Stimulated activated CD4-positive, alpha-beta T cell treated with anti-CD3 and anti-CD28 coated beads, Interleukin-2, amount 100 ng/mL, for 4 hours (primary cell): ENCODE measurements around the gene FILIP1.

Source experiments
- DNase-seq: peaks from one replicate; pipeline ENCODE4 v3.0.0-alpha.2; 2020; ENCODE audit warnings: low read depth

FILIP1 gene

DNA sequence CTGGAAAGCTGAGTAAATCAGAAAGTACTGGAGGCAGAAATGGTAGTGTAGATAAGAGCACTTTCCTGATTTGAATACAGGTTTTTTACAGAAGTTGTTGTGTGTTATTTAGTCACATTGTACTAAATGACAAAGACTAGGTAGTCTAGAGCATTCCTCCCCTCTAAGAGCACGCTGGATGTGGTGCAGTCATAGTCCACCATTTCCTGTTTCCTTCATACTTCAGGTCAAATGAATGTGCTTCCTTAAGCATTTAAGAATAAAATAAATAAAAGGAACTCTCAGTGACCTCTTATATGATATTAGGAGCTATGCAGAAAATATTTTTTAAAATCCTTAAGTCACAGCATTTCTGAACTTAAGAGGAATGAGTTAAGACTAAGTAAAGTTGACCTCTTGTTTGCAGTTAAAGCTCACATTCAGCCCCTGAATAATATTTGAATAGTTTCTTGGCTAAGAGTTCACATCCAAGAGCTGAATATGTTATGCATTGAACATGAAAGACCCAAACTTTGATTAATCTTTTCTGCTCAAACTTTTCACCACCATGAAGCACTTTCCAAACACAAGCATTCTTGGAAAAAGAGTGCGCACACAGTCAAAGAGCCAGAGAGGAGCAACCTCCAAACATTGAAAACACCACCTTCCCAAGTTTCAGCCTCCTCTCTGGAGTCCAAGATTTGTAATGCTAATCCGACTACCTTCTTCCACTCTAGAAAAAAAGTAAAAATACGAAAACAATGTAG lies 155.6 kb downstream of the FILIP1 start:
- no peak for DNase-seq

DNA sequence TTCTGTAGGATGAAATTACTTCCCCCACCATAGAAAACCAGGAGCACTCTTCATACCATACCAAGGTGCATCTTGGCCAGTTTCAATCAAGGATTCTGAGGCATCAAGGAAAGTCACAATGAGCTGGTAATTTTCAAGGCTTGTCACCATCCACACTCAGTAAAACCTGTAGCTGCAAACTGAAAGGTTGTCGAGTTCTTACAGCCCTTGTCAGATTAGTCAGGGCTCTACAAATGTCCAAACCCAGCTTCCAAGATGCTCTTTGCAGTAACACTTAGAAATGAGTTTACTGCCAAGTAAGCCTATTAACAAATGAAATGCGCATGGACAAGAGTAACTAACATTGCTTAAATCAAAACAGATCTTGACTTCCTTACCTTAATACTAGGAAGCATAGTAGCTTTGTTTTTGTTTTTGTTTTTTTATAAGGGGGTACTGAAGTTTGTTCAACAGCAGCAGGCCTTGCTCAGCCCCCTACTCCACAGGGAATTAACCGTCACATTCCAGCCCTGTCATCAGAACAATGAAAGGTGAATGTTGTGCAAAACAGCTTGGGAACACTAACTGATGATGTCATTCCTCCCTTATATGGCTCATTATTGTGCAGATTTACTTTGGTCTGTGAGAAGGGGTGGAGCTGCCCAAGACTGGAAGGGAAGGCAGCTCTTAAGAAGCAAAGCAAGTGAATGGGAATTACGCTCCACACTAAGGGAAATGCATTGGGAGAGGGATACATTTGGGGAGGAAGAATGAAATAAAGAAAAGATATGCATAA lies 159.1 kb downstream of the FILIP1 start:
- no peak for DNase-seq

DNA sequence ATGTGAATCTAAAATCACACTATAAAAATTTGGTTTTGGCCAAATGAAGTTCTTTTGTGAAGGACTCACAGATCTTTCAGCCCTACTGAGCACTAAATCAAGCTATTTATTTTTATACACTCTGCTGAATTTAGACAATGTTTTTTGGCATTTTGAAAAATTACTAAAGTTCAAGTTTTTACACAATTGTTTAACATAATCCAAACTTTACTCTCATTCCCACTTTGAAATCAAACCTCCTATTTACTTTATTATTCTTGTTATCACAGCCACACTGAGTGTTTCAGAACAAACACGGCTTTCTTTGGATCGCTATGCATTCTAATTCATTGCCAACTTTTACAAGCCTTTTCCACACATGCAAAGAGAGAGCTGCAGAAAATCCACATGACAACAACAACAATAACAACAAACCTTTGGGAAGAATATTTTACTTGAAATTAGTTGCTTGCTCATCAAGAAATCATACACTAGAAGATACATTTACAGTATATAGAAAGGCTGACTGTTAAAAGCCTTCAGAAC lies 159.9 kb downstream of the FILIP1 start:
- no peak for DNase-seq

DNA sequence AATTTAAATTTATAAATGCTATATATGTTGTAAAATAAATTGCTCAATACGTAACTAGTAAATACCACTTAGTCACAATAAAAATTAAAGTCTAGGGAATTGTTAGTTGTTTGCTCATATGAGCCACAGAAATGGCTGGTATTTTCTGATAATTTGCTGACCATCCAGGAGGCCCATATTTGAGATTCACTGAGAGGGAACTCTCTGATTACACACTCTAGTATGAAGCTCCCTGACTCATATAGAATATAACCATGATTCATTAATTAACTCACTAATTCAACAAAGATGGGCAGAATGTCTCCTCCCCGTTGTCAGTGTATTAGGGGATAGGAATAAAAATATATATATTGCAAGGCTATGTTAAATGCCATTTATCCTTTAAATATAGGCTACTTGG lies 162.4 kb downstream of the FILIP1 start:
- DNase-seq, result no peak

DNA sequence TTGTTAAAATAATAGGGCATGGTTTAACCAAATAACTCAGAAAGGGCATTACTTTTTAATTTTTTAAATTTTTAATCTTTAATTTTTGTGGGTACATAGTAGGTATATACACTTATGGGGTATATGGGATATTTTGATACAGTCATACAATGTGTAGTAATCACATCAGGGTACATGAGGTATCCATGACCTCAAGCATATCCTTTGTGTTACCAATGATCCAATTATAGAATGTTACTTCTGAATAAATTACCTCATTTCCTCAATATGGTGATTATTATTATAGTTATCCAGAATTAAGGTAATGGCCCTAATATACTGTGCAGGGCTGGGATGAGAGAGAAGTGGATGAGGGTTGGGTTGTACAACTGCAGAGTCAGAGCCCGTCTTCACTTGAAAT lies 163.9 kb downstream of the FILIP1 start:
- DNase-seq, result no peak

DNA sequence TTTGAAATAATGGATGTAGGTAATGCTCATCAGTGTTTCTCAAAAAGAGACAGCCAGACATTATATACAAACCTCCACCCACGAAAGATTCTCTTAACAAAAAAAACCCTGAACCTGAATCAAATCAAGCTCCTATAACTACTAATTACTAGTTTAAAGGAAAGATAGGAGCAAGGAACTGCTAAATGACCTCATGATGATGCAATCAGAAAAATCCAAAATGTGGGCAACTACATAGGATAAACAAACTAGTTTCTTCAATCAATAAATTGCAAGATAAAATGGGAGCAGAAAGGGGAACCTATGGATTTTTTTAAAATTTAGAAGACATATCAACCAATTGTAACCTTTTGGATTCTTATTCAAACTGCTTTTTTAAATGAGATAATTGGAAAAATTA lies 165.8 kb downstream of the FILIP1 start:
- no peak for DNase-seq

DNA sequence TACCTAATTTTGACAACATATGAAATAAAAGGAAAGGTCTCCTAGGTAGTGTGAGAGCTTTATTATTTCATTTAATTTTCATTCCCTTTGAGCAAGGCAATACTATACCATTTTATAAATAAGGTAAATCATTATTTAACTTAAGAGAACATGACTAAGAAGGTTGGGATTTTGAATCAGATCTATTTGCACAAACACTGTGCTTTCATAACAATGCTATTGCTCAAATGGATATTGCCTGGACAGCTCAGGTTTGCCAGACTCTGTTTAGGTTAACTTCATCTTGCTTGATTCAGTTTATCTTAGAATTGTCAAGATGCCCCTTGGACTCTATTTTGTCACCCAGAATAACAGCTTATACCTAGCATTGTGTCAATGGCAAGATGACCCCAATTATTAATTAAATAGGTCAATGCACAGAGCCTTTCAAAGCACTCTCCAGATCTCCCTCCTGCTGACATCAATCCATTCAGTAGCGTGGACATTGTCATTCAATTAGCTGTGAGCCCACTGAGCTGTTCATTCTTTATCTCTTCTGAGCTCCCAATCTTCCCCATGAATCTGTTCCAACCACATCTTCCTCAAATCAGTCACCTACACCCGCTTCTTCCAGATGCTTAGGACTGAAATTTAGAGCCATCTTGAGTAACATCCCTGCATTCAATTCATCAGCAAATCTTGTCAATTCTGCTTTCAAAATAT lies 166.9 kb downstream of the FILIP1 start:
- no peak for DNase-seq

DNA sequence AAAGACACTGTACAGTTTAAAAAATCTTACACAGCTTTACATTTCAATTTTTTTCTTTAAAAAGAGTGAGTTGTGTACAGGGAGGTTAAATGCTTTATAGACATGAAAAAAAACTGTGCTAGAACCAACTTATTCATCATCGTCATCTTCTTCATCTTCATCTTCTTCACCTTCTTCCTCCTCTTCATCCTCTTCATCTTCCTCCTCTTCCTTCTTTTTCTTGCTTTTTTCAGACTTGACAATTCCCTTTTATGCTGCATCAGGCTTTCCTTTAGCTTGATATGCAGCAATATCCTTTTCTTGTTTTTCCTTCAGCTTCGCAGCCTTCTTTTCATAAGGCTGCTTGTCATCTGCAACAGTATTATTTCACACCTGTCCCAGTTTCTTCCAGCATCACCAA lies 174.7 kb downstream of the FILIP1 start:
- no peak for DNase-seq

DNA sequence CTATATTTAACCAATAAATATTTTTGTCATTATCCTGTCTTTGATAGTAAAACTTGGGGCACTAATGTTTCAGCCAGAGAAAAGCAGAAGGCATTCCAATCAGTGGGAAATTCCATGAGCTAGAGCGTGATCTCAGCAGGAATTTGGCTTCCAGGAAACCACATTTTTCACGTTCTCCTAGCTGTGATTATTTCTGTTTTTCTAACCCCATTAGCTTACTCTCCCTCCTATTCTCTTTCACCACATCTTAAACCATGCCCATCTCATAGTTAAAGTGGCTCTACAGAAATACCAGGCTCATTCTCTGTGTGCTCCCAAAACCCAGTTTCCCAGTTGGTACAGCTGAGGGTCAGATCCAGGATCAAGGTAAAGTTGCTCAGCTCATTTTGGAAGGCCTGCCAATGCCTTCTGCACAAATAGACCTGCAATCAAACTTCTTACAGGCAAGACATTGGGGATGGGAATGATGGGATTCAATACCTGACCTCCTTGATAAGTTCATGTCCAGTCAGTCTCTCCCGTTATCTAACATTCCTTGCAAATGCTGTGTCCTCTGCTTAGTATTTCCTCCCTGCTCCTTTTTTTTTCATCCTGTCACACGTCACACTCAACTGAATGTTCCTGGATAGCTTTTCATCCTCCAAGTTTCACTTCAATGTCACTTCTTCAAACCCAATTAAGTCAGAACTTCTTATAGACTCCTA lies 175.9 kb downstream of the FILIP1 start:
- no peak for DNase-seq

DNA sequence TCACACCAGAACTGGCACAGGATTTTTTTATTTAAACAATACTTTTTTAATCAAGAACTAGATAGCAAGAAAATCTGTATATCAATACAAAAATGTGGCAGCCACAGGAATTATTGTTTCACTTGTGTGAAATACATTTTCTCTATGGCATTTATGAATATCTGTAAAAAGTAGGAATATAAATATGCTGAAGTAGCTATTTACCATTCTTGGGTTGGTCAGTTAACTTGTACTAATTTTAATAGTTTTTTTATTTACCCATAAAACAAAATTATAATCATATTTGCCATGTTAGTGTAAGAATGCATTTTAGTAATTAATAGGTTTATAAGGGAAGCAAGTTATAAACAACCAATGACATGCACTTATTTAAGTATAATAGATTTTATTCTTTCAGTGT lies 177.6 kb downstream of the FILIP1 start:
- no peak for DNase-seq

DNA sequence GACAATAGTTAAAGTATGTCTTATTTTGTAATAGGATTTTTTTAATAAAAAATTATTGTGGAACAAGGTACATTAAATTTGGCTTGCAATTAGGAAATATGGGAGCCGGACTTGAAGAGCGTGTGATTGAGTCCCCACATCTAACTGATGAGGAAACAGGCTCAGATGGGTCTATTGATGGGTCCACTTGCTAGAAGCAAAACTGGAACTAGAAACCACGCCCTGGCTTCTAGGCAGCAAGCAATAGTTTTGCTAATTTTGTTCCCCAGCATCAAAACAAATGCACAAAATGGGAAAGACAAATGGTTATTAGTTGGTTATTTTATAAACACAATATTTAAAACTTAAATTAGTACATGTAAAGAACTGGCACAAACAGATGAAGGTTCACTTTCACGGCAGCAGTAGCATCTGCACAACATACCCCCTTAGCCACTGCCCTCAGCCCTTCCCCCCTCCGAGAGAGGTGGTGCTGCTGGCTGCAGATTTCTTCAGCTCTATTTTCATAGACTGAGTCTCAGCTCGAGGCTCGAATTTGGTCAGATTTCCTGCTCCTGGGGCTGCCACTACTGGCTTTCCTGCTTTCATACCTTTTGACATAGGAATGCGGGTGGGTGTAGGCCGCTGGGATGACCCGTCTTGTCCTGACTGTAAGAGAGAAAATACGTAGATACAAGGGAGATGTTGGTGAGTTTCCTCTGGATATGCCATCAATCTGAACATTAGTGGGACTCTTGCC lies 185.2 kb downstream of the FILIP1 start:
- no peak for DNase-seq

DNA sequence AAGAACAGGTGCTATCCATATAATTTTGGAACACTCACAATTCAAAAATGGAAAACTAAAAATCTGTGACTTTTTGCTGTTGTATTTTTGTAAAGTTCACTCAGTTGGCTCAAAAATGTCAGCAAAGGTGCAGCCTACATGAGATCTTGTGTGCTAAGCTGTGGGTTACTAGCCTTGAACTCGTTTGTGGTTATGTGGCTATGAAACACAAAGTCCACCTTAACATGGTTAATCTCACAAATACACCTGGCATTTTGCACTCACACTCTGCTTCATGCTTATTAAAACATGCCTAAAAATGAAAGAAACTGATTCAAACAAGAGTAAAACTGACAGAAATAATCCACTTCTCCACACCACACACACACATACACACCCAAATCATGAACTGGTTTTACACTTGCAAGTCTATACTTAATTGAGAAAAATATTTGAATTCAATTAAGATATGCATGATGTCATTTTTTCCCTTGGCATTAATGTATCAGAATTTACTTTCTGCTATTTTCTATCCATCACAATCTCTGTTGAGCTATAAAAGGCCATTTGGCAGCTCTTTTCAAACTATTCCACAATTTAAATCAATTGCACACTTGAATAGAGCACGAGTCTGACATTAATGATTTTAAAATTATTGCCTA lies 186.1 kb downstream of the FILIP1 start:
- no peak for DNase-seq

DNA sequence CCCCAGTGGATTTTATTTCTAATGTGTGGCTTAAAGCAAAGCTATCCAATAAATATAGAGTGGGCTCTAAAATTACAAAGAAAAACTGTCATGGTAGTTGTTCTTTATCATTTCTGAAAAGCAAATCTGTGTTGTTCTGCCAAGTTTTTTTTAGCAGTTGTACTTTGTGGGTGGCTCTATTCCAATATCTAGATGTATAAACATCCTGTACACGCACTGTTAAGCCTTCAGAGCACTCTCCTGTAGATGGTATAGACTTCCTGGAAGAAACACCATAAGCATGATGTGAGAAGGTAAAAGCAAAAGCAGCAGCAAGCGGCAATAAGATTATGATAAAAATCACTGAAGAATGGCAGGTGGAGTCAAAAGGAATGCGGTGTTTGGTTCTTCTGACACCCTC lies 187.5 kb downstream of the FILIP1 start:
- no peak for DNase-seq

DNA sequence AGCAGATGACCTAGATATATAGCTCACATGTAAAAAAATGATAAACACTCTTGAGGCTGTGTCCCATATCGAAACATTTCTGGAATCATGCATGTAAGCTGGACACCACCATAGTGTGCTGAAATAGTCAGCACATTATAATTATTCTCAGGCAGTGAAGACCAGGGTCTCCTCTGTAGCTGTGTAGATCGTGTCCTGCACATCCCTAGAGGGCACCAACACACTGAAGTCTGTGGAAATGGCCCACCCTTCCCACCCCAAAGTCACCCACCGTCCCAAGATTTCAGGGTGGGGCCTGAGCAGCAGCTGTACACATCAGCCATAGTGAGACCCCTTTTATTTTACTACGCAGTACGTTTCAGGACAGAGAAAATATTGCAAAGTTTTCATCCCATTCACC lies 188.0 kb downstream of the FILIP1 start:
- no peak for DNase-seq

DNA sequence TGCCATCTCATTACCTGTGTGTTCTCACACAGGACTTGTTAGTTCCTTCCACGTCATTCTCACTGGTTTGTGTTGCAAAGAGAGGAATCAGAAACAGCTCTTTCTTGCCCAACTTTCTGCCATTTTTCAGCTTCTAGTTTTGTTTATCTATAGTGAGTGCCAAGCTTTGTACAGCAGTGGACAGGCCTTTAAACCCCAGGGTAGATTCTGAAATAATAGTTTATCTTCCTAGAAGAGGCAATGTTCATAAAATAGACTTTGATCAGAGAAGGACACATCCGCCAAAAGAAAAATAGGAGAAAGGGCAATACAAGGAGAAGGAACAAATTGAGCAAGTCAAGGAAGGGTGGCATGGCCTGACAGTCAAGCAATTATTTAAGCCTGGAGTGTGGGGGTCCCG lies 191.3 kb downstream of the FILIP1 start:
- no peak for DNase-seq

DNA sequence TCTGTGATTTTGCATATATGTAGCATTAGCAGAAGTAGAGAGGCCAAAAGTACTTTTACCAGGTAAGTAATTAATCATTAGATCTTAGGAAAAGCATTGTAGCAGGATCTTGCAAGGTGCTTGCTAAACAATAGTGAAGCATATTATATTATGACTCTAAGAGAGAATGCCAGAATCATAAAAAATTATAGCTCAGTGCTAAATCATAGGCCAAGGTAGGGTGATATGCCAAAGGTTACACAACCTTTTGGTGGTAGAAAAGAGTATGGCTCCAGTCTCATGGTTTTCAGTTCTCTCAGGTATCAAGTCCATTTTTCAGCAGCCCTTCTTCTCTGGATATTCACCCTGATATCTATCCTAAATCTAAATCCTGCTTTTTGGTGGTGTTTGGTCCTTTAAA lies 192.1 kb downstream of the FILIP1 start:
- no peak for DNase-seq

DNA sequence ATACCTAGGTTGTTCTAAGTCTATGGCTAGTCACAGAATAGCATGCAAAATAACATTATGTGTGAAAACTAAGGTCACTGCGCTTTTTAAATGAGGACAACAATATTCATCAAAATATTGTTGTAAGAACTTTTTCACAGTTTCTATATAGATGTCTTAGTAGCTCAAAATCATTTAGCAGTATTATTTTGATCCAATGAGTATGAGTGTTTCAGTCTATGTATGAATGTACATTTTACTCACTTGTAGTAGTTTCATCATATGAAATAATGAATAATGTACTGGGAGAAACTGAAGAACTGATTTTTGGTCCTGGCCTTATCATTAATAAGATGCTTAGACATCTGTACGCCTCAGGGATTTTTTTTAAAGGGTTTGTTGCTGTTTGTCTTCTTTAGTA lies 192.5 kb downstream of the FILIP1 start:
- DNase-seq, result no peak

DNA sequence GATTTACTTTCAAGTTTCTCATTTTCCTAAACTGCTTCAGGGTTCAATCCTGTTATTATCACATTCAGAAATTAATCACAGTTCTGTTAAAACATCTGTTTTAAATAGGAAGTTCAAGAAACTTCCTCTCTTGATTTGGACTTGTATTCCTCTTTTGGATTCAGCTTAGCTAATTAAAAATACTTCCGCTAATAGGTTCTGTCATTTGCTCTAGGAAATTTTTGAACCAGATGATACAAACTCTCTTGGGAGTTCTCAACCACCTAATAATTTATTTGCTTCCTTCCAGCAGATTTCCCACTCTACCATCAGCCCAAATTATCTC lies 193.1 kb downstream of the FILIP1 start:
- no peak for DNase-seq

DNA sequence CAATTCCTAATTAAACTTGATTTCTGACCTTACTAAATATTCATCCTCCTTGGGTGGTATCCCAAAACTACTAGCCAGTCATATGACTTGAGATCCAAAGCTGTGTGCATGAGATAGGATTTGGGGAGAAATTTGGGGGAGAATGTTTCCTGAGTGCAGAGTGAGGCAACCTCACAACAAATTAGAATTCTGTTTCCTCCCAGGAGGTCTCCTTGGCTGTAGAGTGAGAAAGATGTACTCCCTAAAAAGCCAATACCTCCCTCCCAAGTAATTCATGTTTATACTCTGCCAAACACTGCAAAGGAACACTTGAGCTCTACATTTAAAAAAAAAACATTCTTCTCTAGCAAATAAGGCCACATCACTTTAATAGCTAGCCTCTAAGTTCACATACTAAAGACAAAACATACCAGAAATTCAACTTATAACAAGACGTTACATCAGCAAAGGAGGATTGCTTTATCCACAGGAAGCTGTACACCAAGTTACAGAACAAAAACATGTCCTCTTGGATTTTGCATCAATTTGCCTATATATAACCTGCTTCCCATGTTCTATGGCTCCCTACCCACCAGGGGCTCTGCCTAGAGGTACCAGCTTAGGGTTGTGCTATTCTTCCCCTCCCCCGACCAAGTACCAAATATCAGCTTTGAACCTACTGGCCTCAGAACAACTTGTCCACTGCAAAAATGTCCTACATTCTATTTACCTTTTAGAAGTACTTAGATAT lies 193.6 kb downstream of the FILIP1 start:
- no peak for DNase-seq
